Measurements from ENCODE around the gene RNF157.
"Not testable (repeated sequence)": the region's sequence is repeated elsewhere in the genome, so short reads cannot be mapped to it uniquely, and the experiment has no call there.

RNF157 gene

GRCh38 chr17:76241691-76242255 lies 1.5 kb upstream of the RNF157 start:
- Mint-ChIP-seq H3K27me3 (no peaks in the 10 kb centered on the region), H3K4me3 (peak overlapping the region; percentile 90 to 91), H3K9me3 (no peaks in the 10 kb centered on the region), H3K27ac (peak overlapping the region; percentile 83 to 85), H3K36me3 (ENCODE audit: insufficient read depth) (peaks cover 14% of the 10 kb centered on the region), H3K4me1 (ENCODE audit: low read depth in 2 of 2) (peaks cover 21 to 30% of the 10 kb centered on the region in 2 donors)
- DNase-seq (no peak), ATAC-seq (replicated peaks) (no peak)

GRCh38 chr17:76241204-76241538 lies 878 bp upstream of the RNF157 start:
- no peak for ATAC-seq (replicated peaks)
- peak overlapping the region; percentile 90 to 91 for H3K4me3 Mint-ChIP-seq
- DNase-seq = no peak
- no peaks in the 10 kb centered on the region for H3K27me3 Mint-ChIP-seq
- H3K4me1 Mint-ChIP-seq (ENCODE audit: low read depth in 2 of 2) = peaks cover 16 to 25% of the 10 kb centered on the region in 2 donors
- peak overlapping the region; percentile 83 to 85 for H3K27ac Mint-ChIP-seq
- H3K36me3 Mint-ChIP-seq (ENCODE audit: insufficient read depth) = peaks cover 14% of the 10 kb centered on the region
- H3K9me3 Mint-ChIP-seq = no peaks in the 10 kb centered on the region

- H3K4me1 Mint-ChIP-seq (ENCODE audit: low read depth in 2 of 2) = peaks cover 15 to 22% of the 10 kb centered on the region in 2 donors
- ATAC-seq (replicated peaks) (no peak), DNase-seq (no peak)
- H3K9me3 Mint-ChIP-seq = no peaks in the 10 kb centered on the region
- H3K27me3 Mint-ChIP-seq = no peaks in the 10 kb centered on the region
- H3K27ac Mint-ChIP-seq = peak overlapping the region; percentile 18 to 61
- H3K4me3 Mint-ChIP-seq = peak overlapping the region; percentile 71 to 83
- H3K36me3 Mint-ChIP-seq (ENCODE audit: insufficient read depth) = peaks cover 16% of the 10 kb centered on the region
These were observed 587 bp downstream of the RNF157 start for GRCh38 chr17:76239538-76240274.

- ATAC-seq (replicated peaks) (no peak), DNase-seq (no peak)
- Mint-ChIP-seq H3K9me3 (no peaks in the 10 kb centered on the region), H3K4me3 (peak overlapping the region; percentile 71 to 83), H3K36me3 (ENCODE audit: insufficient read depth) (peaks cover 13% of the 10 kb centered on the region), H3K27me3 (no peaks in the 10 kb centered on the region), H3K27ac (peak overlapping the region; percentile 18 to 61), H3K4me1 (ENCODE audit: low read depth in 2 of 2) (peaks cover 21 to 29% of the 10 kb centered on the region in 2 donors)
These were observed 1.3 kb downstream of the RNF157 start for GRCh38 chr17:76238847-76239537.

GRCh38 chr17:76237859-76238313 lies 2.4 kb downstream of the RNF157 start:
- H3K36me3 Mint-ChIP-seq (ENCODE audit: insufficient read depth) = peaks cover 13% of the 10 kb centered on the region
- peaks cover 26 to 33% of the 10 kb centered on the region in 2 donors for H3K4me1 Mint-ChIP-seq (ENCODE audit: low read depth in 2 of 2)
- no peaks in the 10 kb centered on the region for H3K27me3 Mint-ChIP-seq
- H3K27ac Mint-ChIP-seq = peak overlapping the region in 1 of 2 donors; percentile 61
- ATAC-seq (replicated peaks) (no peak), DNase-seq (no peak)
- H3K9me3 Mint-ChIP-seq = no peaks in the 10 kb centered on the region
- H3K4me3 Mint-ChIP-seq = peak overlapping the region in 1 of 2 donors; percentile 83

- no peak for DNase-seq
- Mint-ChIP-seq H3K4me3 (no peak overlapping the region), H3K4me1 (ENCODE audit: low read depth in 2 of 2) (peaks cover 24 to 32% of the 10 kb centered on the region in 2 donors), H3K36me3 (ENCODE audit: insufficient read depth) (peaks cover 6% of the 10 kb centered on the region), H3K27me3 (no peaks in the 10 kb centered on the region), H3K27ac (no peak overlapping the region), H3K9me3 (no peaks in the 10 kb centered on the region)
- ATAC-seq (replicated peaks) = no peak
These were observed 3.7 kb downstream of the RNF157 start for GRCh38 chr17:76236603-76237002.

- DNase-seq = no peak
- H3K27ac Mint-ChIP-seq = no peak overlapping the region
These were observed 4.4 kb downstream of the RNF157 start for GRCh38 chr17:76235883-76236282.

GRCh38 chr17:76234354-76234679 lies 6.0 kb downstream of the RNF157 start:
- peak overlapping the region; percentile 52 to 74 for H3K4me3 Mint-ChIP-seq
- H3K36me3 Mint-ChIP-seq (ENCODE audit: insufficient read depth) = peaks cover 2% of the 10 kb centered on the region
- peak overlapping the region; percentile 54 to 77 for H3K27ac Mint-ChIP-seq
- peaks cover 20 to 27% of the 10 kb centered on the region in 2 donors for H3K4me1 Mint-ChIP-seq (ENCODE audit: low read depth in 2 of 2)
- ATAC-seq (replicated peaks) = peak; percentile 57
- DNase-seq = no peak
- H3K9me3 Mint-ChIP-seq = no peaks in the 10 kb centered on the region
- H3K27me3 Mint-ChIP-seq = no peaks in the 10 kb centered on the region

More at GRCh38 chr17:76235883-76236282, 4.4 kb downstream of the RNF157 start:
- H3K9me3 Mint-ChIP-seq = no peaks in the 10 kb centered on the region
- H3K4me3 Mint-ChIP-seq = no peak overlapping the region
- H3K4me1 Mint-ChIP-seq (ENCODE audit: low read depth in 2 of 2) = peaks cover 18 to 25% of the 10 kb centered on the region in 2 donors
- peaks cover 2% of the 10 kb centered on the region for H3K36me3 Mint-ChIP-seq (ENCODE audit: insufficient read depth)
- no peaks in the 10 kb centered on the region for H3K27me3 Mint-ChIP-seq
- no peak for ATAC-seq (replicated peaks)

GRCh38 chr17:76233588-76234353 lies 6.5 kb downstream of the RNF157 start:
- Mint-ChIP-seq H3K9me3 (no peaks in the 10 kb centered on the region), H3K4me1 (ENCODE audit: low read depth in 2 of 2) (peaks cover 19 to 27% of the 10 kb centered on the region in 2 donors), H3K4me3 (peak overlapping the region; percentile 52 to 74), H3K27me3 (no peaks in the 10 kb centered on the region), H3K36me3 (ENCODE audit: insufficient read depth) (peaks cover 2% of the 10 kb centered on the region), H3K27ac (peak overlapping the region; percentile 54 to 77)
- no peak for DNase-seq
- ATAC-seq (replicated peaks) = no peak

- Mint-ChIP-seq H3K27ac (no peak overlapping the region), H3K4me3 (no peak overlapping the region), H3K27me3 (no peaks in the 10 kb centered on the region), H3K9me3 (no peaks in the 10 kb centered on the region), H3K4me1 (ENCODE audit: low read depth in 2 of 2) (peaks cover 18 to 22% of the 10 kb centered on the region in 2 donors), H3K36me3 (ENCODE audit: insufficient read depth) (peaks cover 2% of the 10 kb centered on the region)
- no peak for ATAC-seq (replicated peaks)
- no peak for DNase-seq
These were observed 8.0 kb downstream of the RNF157 start for GRCh38 chr17:76232342-76232741.

GRCh38 chr17:76226749-76227148 lies 13.5 kb downstream of the RNF157 start:
- DNase-seq; H3K4me3 Mint-ChIP-seq; H3K27me3 Mint-ChIP-seq; H3K36me3 Mint-ChIP-seq (ENCODE audit: insufficient read depth); H3K9me3 Mint-ChIP-seq; ATAC-seq (replicated peaks); H3K27ac Mint-ChIP-seq: not testable (repeated sequence)
- H3K4me1 Mint-ChIP-seq (ENCODE audit: low read depth in 2 of 2) = peaks cover 8 to 13% of the 10 kb centered on the region in 2 donors

- DNase-seq; ATAC-seq (replicated peaks); H3K4me3 Mint-ChIP-seq; H3K27me3 Mint-ChIP-seq; H3K9me3 Mint-ChIP-seq; H3K36me3 Mint-ChIP-seq (ENCODE audit: insufficient read depth): not testable (repeated sequence)
- Mint-ChIP-seq H3K27ac (peak overlapping the region in 1 of 2 donors; percentile 19), H3K4me1 (ENCODE audit: low read depth in 2 of 2) (peaks cover 8 to 13% of the 10 kb centered on the region in 2 donors)
These were observed 14.8 kb downstream of the RNF157 start for GRCh38 chr17:76225373-76226086.

- Mint-ChIP-seq H3K27me3 (no peaks in the 10 kb centered on the region), H3K4me3 (no peak overlapping the region), H3K36me3 (ENCODE audit: insufficient read depth) (peaks cover 3% of the 10 kb centered on the region), H3K4me1 (ENCODE audit: low read depth in 2 of 2) (peaks cover 4 to 12% of the 10 kb centered on the region in 2 donors), H3K27ac (peak overlapping the region; percentile 10 to 54), H3K9me3 (no peaks in the 10 kb centered on the region)
- ATAC-seq (replicated peaks) (no peak), DNase-seq (no peak)
These were observed 16.5 kb downstream of the RNF157 start for GRCh38 chr17:76223802-76224201.

Measured in effector memory CD8-positive, alpha-beta T cell (primary cell).